HG03432 (cell line): ENCODE results near the gene IL11RA.

Source experiments
- ATAC-seq: cut with Tn5 transposase; IDR thresholded peaks from one replicate; pipeline ENCODE4 v1.9.1; 2021; ENCODE audit warnings: mild to moderate bottlenecking, moderate library complexity; ENCODE audit not compliant: unreplicated experiment

IL11RA gene

DNA sequence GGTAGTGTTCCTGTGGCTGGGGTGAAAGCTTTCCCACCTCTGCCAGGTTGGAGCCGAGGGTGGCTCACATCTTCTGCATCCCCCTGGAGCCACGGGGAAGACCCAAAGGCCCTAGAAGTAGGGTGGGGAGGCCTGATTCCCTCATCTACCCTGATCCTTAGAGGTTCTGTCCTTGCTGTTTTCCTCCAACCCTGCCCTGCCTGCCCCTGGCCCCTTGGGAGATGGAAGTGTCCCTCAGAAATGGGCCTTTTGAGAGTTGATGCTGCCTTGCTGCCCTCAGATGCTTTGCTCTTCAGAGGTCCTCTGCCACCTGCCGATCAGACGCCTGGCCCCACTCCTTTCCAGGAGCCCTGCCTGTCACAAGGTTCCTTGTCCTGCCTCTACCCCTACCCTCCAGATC lies 32.8 kb downstream of the IL11RA start:
- no peak for ATAC-seq

DNA sequence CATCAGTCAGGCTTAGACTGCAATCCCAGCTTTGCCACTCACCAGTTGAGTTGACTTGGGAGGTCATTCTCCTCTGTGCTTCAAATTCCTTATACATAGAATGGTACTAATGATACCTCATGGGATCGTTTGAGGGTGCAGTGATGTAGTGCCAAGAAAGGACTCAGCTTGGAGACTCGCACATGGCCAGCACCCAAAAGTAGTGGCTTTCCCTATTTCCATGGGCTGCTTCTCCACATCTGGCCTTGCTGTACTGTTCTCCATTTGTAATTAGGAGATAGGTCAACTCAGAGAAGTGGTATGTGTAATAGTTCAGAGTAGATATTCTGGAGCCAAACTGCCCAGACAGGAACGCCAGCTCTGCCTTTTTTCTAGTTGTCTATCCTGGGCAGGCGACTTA lies 33.6 kb downstream of the IL11RA start:
- ATAC-seq: no peak

DNA sequence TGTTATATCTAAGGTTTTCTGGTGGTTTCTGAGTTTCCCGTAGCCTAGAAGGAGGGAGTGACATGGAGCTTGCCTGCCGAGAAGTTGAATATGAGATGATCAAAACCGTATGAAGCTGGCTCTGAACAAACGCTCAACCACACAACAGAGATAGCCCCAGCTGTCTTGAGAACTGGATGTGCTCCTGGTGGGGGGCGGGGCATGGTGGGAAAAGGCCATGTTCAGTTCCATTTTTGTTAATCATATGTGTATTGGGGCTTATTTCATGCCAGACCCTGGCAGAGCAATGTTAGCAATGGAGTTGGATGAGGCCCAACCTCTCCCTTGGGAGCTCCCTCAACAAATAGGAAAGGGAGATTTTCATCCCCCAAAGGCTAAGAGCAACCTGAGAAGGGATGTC lies 34.2 kb downstream of the IL11RA start:
- ATAC-seq: no peak

DNA sequence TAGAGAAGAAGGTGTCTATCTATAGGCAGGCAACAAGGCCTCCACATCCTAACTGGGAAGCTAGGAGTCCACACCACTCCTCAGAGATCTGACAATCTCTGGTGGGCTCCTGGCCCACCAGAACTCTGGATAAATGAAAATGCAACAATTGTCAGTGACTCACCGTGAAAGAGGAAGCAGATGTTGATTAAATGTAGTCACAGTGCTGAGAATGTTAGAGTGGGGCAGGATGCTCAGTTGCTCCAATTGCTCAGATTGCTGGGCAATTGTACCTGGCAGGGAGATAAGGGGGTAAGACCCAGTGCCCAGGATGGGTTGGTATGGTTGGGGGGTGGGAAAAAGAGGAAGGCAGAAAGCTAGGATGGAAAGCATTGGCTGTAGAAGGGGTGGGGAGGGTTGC lies 34.7 kb downstream of the IL11RA start:
- ATAC-seq: no peak

DNA sequence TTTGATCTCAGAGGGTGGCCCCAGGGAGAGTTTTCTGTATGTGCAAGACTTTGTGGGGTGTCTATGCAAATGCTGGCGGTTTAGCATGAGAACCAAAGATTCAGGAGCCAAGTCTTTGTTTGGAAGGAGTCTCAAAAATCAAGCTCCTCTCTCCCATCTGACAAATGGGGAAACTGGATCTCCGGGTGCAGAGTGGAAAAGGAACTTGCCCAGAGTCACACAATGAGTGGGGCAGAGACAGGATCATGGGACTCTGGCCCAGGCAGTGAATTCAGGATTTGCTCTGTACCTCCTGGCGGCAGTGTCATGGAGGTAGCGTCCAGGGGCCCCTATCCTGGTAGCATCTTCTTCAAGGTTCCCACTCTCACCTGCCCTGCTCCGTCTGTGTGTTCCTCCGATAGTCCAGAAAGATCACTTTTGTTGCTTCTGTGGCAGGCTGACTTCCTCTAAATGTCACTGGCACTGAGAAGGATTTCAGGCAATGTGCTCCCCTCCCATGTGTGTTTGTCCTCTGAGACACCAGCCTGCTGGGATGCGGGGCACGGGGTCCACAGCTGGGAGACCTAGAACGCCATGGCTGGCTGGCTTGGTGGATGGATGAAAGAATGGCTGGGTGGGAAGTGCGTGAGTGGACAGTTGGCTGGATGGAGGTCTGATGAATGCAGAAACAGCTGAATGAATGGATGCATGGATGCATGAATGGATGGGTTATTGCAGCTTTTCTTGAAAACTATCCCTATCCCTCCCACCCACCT lies 35.5 kb downstream of the IL11RA start:
- no peak for ATAC-seq

DNA sequence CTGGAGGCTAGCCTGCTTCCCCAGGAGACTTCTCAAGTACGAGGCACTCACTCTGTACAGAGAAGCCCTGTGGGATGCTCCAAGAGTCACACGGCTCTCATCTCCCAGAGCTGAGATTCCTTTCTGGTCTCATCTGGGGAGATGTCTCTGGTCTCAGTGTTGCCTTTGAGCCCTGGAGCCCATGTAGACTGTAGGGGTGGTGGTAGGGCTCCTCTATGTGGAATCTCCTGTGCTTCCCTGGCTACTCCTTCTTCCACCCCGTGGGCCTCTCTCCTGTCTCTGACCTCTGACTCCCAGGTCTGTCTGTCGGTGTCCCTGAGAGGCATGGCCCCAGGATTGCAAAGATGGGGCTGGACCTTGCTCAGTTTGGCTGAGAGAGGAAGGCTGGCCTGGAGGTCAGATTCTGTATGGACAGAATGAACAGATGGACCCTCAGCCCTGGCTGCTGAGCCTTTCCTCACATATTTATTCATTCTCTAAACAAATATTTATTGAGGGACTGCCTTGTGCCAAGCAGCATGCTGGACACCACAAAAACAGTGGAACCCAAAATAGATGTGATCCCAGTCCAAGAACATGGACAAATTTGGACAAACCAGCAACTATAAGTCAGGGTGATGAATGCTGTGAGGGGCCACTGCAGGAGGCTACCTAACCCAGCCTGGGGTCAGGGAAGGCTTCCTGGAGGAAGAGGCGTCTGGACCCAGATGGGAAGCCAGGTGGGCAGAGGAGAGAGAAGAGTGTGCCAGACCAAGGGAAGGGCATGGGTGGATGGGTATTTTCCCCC lies 36.5 kb downstream of the IL11RA start:
- no peak for ATAC-seq

DNA sequence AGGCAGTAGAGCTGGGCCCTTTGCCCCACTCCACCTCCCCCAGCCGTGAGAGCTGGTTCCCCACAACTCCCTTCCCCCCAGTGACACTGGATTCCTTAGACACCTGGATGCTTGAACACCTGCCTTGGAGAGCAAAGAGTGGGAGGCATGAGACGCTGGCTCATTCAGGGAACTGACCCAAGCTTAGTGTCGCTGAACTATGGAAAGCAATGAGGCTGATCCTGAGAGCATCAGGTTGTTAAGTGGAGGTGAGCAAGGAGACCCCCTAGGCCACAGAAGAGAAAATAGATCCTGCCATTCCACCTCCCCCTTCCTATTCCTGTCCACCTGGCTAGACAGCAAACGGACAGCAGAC lies 37.1 kb downstream of the IL11RA start:
- ATAC-seq: no peak

DNA sequence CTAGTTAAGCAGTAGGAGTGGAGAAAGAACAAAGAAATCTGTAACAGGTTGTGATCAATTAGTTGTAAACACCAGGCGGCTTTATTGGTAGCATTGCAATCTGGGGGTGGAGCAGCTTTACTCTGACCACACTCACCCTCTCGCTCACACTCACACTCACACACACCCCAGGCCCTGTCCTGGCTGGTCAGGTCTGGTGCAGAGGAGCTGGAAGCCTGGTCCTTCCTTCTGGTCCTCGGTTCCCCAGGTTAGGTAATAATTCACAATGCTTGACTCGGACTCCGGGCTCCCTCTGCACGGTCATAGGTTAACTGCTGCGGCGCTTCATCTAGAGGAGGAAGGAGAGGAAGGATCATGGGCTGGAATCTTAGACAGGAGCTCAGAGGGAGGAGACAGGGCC lies 37.5 kb downstream of the IL11RA start:
- ATAC-seq: no peak

DNA sequence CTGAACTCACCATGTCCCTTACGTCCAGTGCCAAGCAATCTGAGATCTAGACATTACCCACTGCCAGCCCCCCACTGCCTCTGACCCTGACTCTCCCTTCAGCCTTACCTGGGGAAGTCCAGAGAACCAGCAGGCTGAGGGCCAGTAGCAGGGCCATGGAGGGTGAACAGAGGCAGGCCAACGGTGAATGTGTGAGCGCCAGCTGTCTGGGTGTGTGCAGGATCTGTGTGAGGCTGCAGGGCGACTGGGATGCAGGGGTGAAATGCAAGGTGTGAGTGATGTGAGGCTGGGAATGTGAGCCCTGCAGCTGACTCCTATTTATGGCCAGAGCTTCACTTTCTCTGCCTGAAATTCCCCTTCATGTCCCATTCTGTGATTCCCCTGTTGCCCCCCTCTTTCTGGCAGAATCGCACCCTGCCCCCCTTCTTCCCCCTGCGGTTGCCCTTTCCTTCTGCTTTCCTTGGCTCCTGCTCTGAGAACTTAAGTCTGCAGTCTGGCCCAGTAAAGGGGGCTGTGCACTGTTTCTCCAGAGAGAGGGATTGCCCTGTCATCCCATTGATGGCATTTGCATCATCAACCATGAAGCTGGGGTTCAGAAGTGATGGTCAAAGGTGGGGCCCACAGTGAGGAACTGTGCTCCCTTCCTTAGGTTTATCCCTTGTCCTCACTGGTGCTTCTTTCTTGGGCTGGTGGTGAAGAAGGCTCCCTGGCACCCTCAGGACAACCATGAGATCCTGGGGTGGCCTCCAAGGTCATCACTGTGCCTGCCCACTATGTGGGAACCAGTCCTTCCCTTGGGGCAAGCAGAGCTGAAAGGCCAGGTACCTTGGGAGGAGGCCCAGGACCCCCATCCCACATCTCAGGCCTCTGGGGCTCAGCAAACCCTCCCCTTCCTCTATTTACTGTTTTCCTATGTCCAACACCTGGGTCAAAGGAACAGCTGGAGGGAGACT lies 39.3 kb downstream of the IL11RA start, which contains the start of gene CCL19:
CCL19 (minus strand) TSS at position 294 of the 953 bp plus-strand sequence; CDS start at position 157, 137 bp downstream.
- no peak for ATAC-seq

DNA sequence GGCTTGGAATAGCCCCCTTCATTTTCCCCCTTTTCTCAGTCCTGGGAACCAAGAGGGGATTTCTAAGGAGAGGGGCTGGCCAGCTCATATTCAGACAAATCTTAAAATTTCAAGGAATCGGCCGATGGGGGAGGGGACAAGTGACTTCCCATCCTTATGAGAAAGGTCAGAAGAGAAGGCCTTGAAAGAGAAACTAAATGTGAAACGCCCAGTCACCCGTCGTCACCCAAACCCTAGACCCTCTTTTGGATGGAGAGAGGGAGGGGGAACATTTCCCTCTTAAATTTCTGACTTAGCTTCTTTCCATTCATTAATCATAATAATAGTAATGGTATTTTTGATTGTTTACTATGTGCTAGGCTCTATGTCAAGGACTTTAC lies 39.9 kb downstream of the IL11RA start:
- ATAC-seq: no peak

DNA sequence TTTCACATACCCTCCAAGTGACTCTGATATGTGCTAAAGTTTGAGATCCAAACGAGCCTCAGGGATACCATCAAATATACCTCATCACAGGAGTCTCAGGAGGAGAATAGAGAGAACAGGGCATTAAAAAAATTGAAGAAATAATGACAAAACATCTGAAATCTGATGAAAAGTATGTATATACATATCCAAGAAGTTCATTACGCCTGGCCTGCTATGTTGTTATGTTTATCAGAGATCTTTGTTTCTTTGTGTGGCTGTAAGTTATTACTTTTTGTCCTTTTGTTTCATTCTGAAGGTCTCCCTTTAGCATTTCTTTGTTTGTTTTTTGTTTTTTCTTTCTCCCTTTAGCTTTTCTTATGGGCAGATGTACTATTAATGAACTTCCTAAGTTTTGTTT lies 41.6 kb downstream of the IL11RA start:
- no peak for ATAC-seq

DNA sequence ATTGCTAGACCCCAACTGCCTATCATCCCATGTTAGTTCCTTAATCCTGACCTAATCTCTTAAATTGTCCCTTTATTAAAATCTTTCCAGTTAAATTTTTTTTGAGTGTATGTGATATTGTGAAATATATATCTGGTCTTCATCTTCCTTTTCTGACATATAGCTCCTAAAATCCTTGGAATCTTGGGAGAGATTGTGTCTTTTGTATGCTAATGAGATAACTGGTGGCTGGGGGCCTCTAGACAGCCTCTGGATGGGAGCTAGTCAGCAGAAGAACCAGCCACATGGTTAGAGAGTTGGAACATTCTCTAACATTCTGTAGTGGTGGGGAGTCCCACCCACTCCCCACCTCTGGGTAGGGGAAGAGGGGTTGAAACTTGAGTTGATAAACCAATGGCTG lies 42.8 kb downstream of the IL11RA start:
- ATAC-seq: no peak

DNA sequence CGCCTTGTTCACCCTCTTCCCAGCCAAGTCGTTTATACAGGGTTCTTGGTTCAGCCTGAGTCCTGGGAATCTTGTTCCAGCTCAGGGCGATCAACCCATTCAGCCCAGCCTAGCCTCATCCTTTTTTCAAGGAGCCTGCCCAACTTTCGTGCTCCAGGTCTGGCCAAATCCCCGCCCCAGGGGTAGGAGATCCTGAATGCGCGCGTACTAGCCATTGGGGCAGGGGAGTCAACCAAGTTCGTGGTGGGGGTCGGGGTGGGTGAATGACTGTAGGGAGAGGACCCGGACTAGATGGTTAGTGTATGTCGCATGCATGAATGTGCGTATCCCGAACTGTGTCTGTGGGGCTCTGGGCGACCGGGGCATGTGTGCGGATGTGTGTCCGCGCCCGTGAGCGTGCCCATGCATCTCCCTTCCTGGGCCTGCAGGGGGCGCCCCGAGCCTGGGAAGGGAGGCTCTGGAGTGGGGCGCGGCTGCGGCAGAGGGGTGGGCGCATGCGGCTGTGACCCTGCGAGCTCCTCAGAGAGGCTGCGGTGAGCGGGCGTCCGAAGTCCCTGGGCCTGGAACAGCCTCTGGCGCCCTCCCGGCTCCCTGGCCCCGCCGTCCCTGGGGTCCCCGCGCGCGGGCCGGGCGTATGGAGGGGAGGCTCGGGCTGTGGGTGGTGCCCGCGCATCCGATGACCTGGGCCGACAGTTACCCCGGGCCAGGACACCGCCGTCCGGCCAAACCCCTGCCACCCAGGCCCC lies 49.2 kb downstream of the IL11RA start:
- ATAC-seq: no peak

DNA sequence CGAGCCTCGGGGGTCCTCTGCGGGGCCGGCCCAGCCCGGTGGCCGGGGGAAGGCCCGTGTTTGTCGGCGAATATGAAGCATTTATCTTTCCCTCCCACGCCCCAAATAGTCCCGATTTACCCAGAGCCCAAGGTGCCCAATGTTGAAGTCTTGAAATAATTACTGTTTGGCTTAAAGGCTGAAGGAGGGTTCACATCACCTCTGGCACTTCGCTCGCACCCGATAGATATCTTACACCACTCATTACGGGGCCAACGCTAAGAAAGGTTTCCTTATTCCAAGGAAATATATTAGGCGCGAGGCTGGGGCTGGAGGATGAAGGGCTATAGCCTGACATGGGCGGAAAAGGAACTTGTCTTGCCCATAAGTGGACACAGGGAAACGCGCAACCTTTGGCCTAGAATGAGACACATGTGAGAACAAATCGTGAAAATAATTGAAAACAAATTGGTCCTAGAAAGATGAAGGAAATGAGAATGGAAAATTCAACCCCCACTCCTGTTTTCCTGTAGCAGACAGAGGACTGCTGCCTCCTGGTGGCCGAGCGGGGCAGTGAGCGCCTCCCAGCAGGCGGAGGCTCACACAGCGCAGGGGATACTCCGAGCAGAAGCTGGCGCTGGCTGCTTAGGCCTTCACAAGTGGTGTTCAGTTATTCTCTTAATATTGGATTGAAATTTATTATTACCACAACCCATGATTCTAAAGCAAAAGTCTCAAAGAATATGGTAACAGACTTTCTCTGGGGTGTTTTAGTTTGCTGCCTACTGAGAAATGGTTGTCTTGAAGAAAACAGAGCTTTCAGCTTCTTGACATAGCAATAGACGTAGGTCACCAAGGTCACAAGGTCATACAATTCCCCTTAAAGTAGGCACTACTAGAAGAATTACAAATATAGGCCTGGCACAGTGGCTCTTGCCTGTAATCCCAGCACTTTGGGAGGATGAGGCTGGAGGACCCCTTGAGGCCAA lies 50.1 kb downstream of the IL11RA start:
- ATAC-seq: no peak

DNA sequence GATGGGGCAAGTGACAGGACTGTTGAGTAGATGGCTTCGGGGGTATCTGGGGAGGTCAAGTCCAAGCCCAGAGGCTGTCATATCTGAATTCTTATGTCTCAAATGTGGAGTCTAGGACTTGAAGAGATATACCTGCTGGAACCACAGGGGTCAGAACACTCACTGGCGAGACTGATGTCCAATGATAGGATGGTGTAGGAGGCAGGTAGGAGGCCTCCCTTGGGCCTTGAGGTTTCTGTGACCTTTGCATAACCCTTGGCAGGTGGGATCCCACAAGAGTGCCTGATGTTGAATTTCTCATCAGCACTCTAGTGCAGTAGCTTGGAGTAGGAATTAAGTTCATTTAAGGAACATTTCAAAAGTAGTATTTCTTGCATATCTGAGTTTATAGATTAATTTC lies 55.1 kb downstream of the IL11RA start:
- no peak for ATAC-seq

DNA sequence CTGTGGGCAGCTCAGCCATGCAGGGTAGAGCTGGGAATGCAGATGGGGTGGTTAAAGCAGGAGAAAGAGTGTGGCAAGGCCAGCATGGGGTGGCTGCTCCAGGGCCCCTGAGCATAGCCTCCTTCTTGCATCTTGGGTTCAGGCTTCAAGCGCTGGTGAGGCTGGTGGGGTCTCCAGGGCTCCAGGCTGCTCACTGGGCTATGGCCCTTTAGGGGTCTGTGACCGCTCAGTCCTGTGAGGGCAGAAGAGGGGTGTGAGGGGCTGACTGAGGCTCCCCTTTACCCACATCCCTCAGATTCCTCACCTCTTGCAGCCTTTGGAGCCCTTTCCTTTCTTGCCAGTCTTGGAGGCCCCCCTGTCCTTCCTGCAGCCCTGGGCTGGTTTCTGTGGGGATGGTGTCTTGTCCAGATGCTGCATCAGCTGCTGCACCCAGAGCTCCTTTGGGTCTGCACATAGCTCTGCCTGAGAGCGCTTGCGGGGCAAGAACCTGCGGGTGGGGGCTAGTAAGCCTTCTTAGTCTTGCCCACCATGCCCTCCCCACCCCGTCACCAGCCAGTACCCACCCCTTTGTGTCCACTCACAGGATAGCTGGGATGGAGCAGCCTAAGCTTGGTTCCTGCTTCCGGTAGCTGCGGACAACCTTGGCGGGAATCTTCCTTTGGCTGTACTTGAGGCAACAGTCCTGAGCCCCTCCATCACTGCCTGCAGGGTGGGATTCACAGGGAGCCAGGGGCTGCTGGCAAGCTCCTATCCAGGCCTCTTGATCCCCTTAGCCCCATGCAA lies 57.4 kb downstream of the IL11RA start:
- no peak for ATAC-seq

DNA sequence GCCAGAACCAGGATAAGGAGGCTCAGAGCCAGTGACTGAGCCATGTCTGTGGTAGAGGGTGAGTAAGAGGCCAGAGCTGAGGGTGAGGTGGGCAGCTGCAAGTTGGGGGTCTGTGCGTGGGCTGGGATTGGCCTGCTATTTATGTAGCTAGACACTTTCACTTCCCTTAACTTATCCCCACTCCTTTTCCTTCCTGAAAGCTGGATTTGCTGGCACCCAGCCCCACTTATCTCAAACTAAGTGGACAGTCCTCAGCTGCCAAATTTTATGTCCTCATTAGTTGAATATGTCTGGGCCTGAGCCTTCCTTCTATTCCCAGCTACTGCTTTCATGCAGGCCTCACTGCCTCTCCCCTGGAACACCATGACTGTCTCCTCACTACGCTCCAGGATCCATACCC lies 58.0 kb downstream of the IL11RA start, which contains the start of gene CCL21:
CCL21 (minus strand) TSS at position 114 of the 400 bp plus-strand sequence; CDS start at position 44, 70 bp downstream.
- ATAC-seq: no peak
